ENCODE results near the gene ZFP92.

GRCh38 chrX:153457136-153457825 is 46.0 kb downstream of the ZFP92 start:
- TF ChIP-seq, protein P1, sequence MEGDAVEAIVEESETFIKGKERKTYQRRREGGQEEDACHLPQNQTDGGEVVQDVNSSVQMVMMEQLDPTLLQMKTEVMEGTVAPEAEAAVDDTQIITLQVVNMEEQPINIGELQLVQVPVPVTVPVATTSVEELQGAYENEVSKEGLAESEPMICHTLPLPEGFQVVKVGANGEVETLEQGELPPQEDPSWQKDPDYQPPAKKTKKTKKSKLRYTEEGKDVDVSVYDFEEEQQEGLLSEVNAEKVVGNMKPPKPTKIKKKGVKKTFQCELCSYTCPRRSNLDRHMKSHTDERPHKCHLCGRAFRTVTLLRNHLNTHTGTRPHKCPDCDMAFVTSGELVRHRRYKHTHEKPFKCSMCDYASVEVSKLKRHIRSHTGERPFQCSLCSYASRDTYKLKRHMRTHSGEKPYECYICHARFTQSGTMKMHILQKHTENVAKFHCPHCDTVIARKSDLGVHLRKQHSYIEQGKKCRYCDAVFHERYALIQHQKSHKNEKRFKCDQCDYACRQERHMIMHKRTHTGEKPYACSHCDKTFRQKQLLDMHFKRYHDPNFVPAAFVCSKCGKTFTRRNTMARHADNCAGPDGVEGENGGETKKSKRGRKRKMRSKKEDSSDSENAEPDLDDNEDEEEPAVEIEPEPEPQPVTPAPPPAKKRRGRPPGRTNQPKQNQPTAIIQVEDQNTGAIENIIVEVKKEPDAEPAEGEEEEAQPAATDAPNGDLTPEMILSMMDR (optimal IDR thresholded peaks at IDR 0.05 in 1 of 3, IDR thresholded peaks at IDR 0.05 in 1 of 3, conservative IDR thresholded peaks at IDR 0.05 in 1 of 3; ENCODE audit: extremely low read depth in 1 of 3, insufficient read depth in 2 of 3, low read length in 3 of 3) = no peak
- no peak for TF ChIP-seq EZH2 (IDR thresholded peaks at IDR 0.05; ENCODE audit: low read length)

Data from keratinocyte (primary cell).